ENCODE results near the gene BMI1. TPM values are rescaled to one million over a fixed set of nuclear protein-coding genes. Genes with fewer than 3 reads are reported as not detected.

The BMI1 gene
- total RNA-seq, 1 donor = 67.4 TPM

Other genes starting within 250 kb of the BMI1 start
- gene EBLN1, start 103.1 kb upstream of the BMI1 start, total RNA-seq = not detected
- 21.5 TPM for gene COMMD3, start 4.7 kb upstream of the BMI1 start, total RNA-seq
- not detected for gene SPAG6, start 24.4 kb downstream of the BMI1 start, total RNA-seq